Colonic mucosa (tissue), 4 donors: ENCODE measurements around the gene CHPF. TPM values are rescaled to one million over a fixed set of nuclear protein-coding genes. Genes with fewer than 3 reads are reported as not detected.

ENCODE experiments used
- DNase-seq: peaks from one replicate; pipeline ENCODE4 v3.0.0-alpha.2; 2020
- H3K27ac ChIP-seq: fragments of 200-600 bp; one replicate; pipeline ENCODE4 v1.8.0; 2021
- H3K27me3 ChIP-seq: fragments of 200-600 bp; one replicate; pipeline ENCODE4 v1.8.0; 2021
- H3K36me3 ChIP-seq: fragments of 200-600 bp; one replicate; pipeline ENCODE4 v1.8.0; 2021
- H3K4me1 ChIP-seq: fragments of 200-600 bp; one replicate; pipeline ENCODE4 v1.8.0; 2021; ENCODE audit warnings: mild to moderate bottlenecking
- H3K4me3 ChIP-seq: fragments of 200-600 bp; one replicate; pipeline ENCODE4 v1.8.0; 2021
- H3K9ac ChIP-seq, 2 donors: one replicate each; pipeline ENCODE4 v1.7.0; 2013; ENCODE audit warnings: control low read depth in 2 of 2, low read depth in 2 of 2, low read length in 2 of 2
- H3K9me3 ChIP-seq: fragments of 200-600 bp; one replicate; pipeline ENCODE4 v1.8.0; 2021
- intact Hi-C: fragments of 100-400 bp; cut with DNase I; formaldehyde crosslinking; loops from one replicate; pipeline ENCODE4 v1.14.1; 2022
- total RNA-seq, 2 donors: library from RNA; stranded (reverse); fragmentation: NEBNext Ultra II Directional in 1 of 2; extraction: Animal tissue kit (Norgen Biotek cat#: 25700) in 1 of 2; gene quantifications; one replicate each; pipeline ENCODE4 v1.2.1, GENCODE V29; 2021
- TF ChIP-seq, protein P1 (sequence below): fragments of 200-600 bp; IDR thresholded peaks from one replicate; pipeline ENCODE4 v1.8.0; 2022; ENCODE audit warnings: antibody characterized with exemption, mild to moderate bottlenecking
- donor health status: healthy.
- donor health status: DM: no; HTN: no; CAD: no.
- donor health status: DM: no; HTN: no; CAD: no.

CHPF gene
- total RNA-seq, 2 donors from 2014 or later, result 43.1 to 43.5 TPM

DNA sequence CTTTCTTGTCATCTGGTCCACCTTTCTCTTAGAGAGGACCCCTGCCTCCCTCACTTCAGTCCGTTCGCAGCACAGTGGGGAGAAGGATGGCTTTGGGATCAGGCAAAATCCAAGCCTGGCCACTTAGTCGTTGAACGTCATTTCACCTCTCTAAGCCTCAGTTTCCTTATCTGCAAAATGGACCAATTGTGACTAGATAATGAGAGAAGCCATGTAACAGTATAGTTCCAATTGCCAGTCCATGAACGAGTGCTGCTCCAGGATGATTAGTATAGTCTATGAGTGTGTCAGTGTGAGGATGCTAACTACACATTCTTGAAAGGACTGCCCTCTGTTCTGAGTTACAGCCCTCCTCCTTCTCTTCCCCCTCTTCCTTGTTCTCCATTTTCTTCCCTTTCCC lies 29.6 kb upstream of the CHPF start:
- Histone ChIP-seq H3K27me3 (peaks cover 8% of the 10 kb centered on the region), H3K27ac (no peak overlapping the region), H3K9me3 (no peaks in the 10 kb centered on the region), H3K36me3 (no peaks in the 10 kb centered on the region), H3K4me3 (no peak overlapping the region), H3K4me1 (no peaks in the 10 kb centered on the region), H3K9ac (no peak overlapping the region)
- DNase-seq, result no peak
- intact Hi-C loops, result no loop called here
- TF ChIP-seq, protein P1, sequence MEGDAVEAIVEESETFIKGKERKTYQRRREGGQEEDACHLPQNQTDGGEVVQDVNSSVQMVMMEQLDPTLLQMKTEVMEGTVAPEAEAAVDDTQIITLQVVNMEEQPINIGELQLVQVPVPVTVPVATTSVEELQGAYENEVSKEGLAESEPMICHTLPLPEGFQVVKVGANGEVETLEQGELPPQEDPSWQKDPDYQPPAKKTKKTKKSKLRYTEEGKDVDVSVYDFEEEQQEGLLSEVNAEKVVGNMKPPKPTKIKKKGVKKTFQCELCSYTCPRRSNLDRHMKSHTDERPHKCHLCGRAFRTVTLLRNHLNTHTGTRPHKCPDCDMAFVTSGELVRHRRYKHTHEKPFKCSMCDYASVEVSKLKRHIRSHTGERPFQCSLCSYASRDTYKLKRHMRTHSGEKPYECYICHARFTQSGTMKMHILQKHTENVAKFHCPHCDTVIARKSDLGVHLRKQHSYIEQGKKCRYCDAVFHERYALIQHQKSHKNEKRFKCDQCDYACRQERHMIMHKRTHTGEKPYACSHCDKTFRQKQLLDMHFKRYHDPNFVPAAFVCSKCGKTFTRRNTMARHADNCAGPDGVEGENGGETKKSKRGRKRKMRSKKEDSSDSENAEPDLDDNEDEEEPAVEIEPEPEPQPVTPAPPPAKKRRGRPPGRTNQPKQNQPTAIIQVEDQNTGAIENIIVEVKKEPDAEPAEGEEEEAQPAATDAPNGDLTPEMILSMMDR, result no peak

DNA sequence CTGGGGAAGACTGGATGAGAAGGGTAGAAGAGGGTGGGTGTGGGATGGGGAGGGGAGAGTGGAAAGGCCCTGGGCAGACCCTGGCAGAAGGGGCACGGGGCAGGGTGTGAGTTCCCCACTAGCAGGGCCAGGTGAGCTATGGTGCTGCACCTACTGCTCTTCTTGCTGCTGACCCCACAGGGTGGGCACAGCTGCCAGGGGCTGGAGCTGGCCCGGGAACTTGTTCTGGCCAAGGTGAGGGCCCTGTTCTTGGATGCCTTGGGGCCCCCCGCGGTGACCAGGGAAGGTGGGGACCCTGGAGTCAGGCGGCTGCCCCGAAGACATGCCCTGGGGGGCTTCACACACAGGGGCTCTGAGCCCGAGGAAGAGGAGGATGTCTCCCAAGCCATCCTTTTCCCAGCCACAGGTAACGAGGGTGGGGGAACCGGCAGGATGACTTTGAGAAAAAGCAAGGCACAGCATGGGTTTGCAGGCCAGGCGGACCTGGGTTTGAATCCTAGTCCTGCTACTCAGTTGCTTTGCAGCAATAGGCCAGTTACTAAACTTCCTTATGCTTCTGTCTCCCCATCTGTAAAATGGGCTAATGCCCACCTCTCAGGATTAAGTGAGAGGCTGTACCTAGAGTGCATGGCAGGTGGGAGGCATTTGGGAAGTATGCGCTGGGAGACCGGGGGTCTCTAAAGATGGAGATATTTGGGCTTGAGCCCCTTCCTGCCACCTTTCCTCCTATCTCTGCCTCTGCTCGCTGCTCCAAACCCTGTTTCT lies 28.8 kb upstream of the CHPF start, which contains the start of gene INHA:
INHA (plus strand) TSS at position 74 of the 765 bp plus-strand sequence; CDS start at position 139, 65 bp downstream.
- no peak for DNase-seq

DNA sequence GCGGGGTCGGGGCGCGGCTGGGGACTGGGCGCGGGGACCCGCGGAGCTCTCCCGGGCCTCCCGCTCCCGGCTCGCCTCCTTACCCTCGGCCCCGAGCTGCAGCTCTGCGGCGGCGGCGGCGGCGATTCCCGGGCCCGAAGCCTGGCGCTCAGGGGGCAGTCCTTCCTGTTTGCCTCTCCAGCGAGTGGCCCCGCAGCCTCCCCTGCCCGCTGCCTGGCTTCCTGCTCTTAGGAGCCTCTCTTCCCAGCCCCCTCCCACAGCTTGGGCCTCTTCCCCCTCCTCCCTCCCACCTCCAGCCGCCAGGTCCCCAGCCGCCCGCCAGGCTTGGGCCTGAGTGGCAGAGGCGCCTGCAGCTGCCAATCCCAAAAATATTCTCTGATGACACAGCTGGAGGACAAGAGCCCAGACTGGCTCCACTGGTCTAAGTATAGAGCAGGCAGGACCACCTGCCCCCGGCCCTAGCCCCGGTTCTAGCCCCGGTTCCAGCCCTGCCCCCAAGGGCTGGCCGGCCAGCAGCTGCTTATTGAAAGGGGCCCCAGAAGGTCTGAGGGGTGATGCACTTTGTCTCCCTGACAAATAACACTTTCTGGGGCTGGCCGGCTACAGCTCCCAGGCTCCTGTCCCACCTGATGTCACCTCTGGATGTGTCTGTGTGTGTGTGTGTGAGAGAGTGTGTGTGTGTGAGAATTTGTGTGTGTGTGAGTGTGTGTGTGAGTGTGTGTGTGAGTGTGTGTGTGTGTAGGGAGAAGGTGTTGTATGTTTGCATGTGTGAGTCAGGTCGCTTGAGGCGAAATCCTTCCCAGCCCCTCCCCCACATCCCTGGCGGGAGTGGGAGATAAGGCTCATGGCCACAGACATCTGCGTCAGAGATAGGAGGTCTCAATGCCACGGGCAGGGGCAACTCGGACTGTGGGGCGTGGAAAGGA lies 28.0 kb upstream of the CHPF start, which contains the start of gene OBSL1:
OBSL1 (minus strand) TSS at position 229 of the 926 bp plus-strand sequence. CDS start 307 bp downstream, outside the sequence.
- no peaks in the 10 kb centered on the region for H3K4me1 ChIP-seq
- H3K9me3 ChIP-seq, result no peaks in the 10 kb centered on the region
- peak within 1 kb of the TSS; percentile 26 to 38 for H3K9ac ChIP-seq
- H3K27me3 ChIP-seq, result peaks cover 8% of the 10 kb centered on the region
- TF ChIP-seq, protein P1, result no peak
- no peaks in the 10 kb centered on the region for H3K36me3 ChIP-seq
- peak; percentile 27 for DNase-seq
- intact Hi-C loops, result no loop called here
- peak within 1 kb of the TSS; percentile 47 for H3K4me3 ChIP-seq
- H3K27ac ChIP-seq, result peak within 1 kb of the TSS; percentile 27

More for the DNA sequence above, 28.8 kb upstream of the CHPF start, which contains the start of gene INHA:
- intact Hi-C loops, result no loop called here
- peak within 1 kb of the TSS; percentile 27 for H3K27ac ChIP-seq
- peak within 1 kb of the TSS; percentile 47 for H3K4me3 ChIP-seq
- no peaks in the 10 kb centered on the region for H3K36me3 ChIP-seq
- peaks cover 8% of the 10 kb centered on the region for H3K27me3 ChIP-seq
- H3K9ac ChIP-seq, result no peak within 1 kb of the TSS
- H3K9me3 ChIP-seq, result no peaks in the 10 kb centered on the region
- no peaks in the 10 kb centered on the region for H3K4me1 ChIP-seq
- TF ChIP-seq, protein P1, result no peak

DNA sequence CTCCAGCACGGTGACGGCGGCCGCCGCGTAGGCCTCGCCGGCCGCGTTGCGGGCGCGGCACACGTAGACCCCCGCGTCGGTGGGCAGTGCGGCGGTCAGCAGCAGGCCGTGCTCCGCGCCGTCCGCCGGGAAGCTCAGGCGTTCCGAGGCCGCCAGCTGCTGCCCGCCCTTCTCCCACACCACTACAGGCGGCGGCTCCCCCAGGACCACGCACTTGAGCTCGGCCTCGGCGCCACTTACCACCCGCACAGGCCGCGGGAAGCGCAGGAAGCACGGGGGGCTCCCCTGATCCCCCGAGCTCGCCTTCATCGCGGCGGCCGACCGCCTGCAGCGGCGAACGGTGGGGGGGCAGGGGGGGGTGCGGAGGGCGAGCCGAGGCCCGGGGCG lies 27.3 kb upstream of the CHPF start:
- intact Hi-C loops, result no loop called here

More for the DNA sequence above, 27.3 kb upstream of the CHPF start:
- H3K27ac ChIP-seq, result peak overlapping the region; percentile 27
- DNase-seq, result no peak
- H3K27me3 ChIP-seq, result peaks cover 8% of the 10 kb centered on the region
- H3K4me1 ChIP-seq, result no peaks in the 10 kb centered on the region
- no peaks in the 10 kb centered on the region for H3K36me3 ChIP-seq
- TF ChIP-seq, protein P1, result no peak
- peak overlapping the region; percentile 47 for H3K4me3 ChIP-seq
- no peaks in the 10 kb centered on the region for H3K9me3 ChIP-seq
- peak overlapping the region in 1 of 2 donors; percentile 38 for H3K9ac ChIP-seq
